Hepatocyte (in vitro differentiated cells): Measurements from ENCODE around the gene RNF41. TPM values are rescaled to one million over a fixed set of nuclear protein-coding genes. Genes with fewer than 3 reads are reported as not detected.

Experiments used
- DNase-seq: peaks from one replicate; pipeline ENCODE4 v3.0.0-alpha.2; 2016; ENCODE audit warnings: low spot score
- H2AFZ ChIP-seq: fragments of 200-600 bp; sonication (generic); 2 replicates; pipeline ENCODE4 v1.6.0; 2016; ENCODE audit warnings: antibody characterized with exemption, mild to moderate bottlenecking
- H3K27ac ChIP-seq: fragments of 200-600 bp; sonication (generic); 2 replicates; pipeline ENCODE4 v1.5.1; 2016; ENCODE audit warnings: mild to moderate bottlenecking
- H3K27me3 ChIP-seq: fragments of 200-600 bp; sonication (generic); 2 replicates; pipeline ENCODE4 v1.6.1; 2016
- H3K36me3 ChIP-seq: fragments of 200-600 bp; sonication (generic); replicated peaks from 2 replicates; pipeline ENCODE4 v1.5.1; 2016; ENCODE audit warnings: low read depth; ENCODE audit not compliant: insufficient read depth
- H3K4me1 ChIP-seq: fragments of 200-600 bp; sonication (generic); 2 replicates; pipeline ENCODE4 v1.5.1; 2016; ENCODE audit warnings: mild to moderate bottlenecking, moderate library complexity; ENCODE audit not compliant: insufficient read depth
- H3K4me2 ChIP-seq: fragments of 200-600 bp; sonication (generic); 2 replicates; pipeline ENCODE4 v1.6.0; 2016
- H3K4me3 ChIP-seq: fragments of 200-600 bp; sonication (generic); 2 replicates; pipeline ENCODE4 v1.5.1; 2016; ENCODE audit warnings: mild to moderate bottlenecking
- H3K79me2 ChIP-seq: fragments of 200-600 bp; sonication (generic); 2 replicates; pipeline ENCODE4 v1.6.0; 2017; ENCODE audit warnings: mild to moderate bottlenecking
- H3K9me2 ChIP-seq: fragments of 200-600 bp; sonication (generic); replicated peaks from 2 replicates; pipeline ENCODE4 v1.6.0; 2017; ENCODE audit warnings: mild to moderate bottlenecking; ENCODE audit not compliant: insufficient read depth
- H3K9me3 ChIP-seq: fragments of 200-600 bp; sonication (generic); 2 replicates; pipeline ENCODE4 v1.5.1; 2016; ENCODE audit warnings: low read depth, mild to moderate bottlenecking
- H4K20me1 ChIP-seq: fragments of 200-600 bp; sonication (generic); 2 replicates; pipeline ENCODE4 v1.6.0; 2016; ENCODE audit warnings: mild to moderate bottlenecking; ENCODE audit not compliant: insufficient read depth, poor library complexity, severe bottlenecking
- EZH2 ChIP-seq: fragments of 200-600 bp; sonication (generic); IDR thresholded peaks from 2 replicates; pipeline ENCODE4 v1.6.1; 2016; ENCODE audit warnings: antibody characterized with exemption, mild to moderate bottlenecking, borderline replicate concordance
- EZH2phosphoT487 ChIP-seq: fragments of 200-600 bp; sonication (generic); IDR thresholded peaks from one replicate; pipeline ENCODE4 v1.6.1; 2018; ENCODE audit warnings: antibody characterized with exemption, mild to moderate bottlenecking, low read depth, moderate library complexity; ENCODE audit not compliant: unreplicated experiment, severe bottlenecking
- whole genome bisulfite sequencing: methylation state at CpG from one replicate; pipeline ENCODE4 v1.1.6; 2016; ENCODE audit warnings: low lambda C conversion rate; ENCODE audit errors: missing lambda C conversion rate; 5-methylcytosine and 5-hydroxymethylcytosine counted together
- polyA plus RNA-seq: library from polyadenylated mRNA; unstranded; fragments of >200 nt; fragmentation: Nextera tagmentation; extraction: Ambion mirVana; gene quantifications from 2 replicates; pipeline ENCODE4 v1.2.1, GENCODE V29; 2016
- total RNA-seq: library from RNA; depleted of rRNA; stranded (reverse); fragments of >200 nt; gene quantifications from 2 replicates; pipeline ENCODE4 v1.2.3, GENCODE V29; 2014
- TF ChIP-seq, protein P1 (sequence below): fragments of 200-600 bp; sonication (generic); IDR thresholded peaks from 2 replicates; pipeline ENCODE4 v1.5.1; 2016; ENCODE audit warnings: antibody characterized with exemption, mild to moderate bottlenecking; ENCODE audit not compliant: poor library complexity

The RNF41 gene
- total and polyA plus RNA-seq, 2 experiments from 2014 or later: 22.5 to 47.6 TPM

DNA sequence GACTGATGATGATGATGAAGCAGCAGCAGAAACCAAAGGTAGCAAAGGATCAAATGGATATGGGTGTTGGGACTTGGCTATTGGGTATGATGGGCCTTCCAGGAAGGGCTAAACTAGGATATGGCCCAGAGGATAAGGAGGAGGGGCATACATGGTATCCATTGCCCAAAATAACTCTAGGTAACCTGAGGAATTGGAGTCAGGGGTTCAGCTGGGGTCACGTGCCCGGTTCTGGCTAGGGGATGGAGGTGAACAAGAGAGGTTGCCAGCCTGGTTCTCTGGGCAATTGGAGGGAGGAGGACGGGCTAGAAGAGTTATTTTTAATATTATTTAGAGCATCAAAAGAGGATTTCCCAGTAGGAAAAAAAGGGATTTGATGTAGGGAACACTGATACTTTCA lies 39.2 kb upstream of the RNF41 start:
- Histone ChIP-seq H3K27me3 (no peaks in the 10 kb centered on the region), H3K4me2 (no peak overlapping the region), H3K27ac (no peak overlapping the region), H3K9me2 (no peaks in the 10 kb centered on the region), H3K36me3 (no peaks in the 10 kb centered on the region), H3K4me3 (no peak overlapping the region), H3K9me3 (no peaks in the 10 kb centered on the region), H2AFZ (no peak overlapping the region), H3K79me2 (peaks cover 22% of the 10 kb centered on the region), H4K20me1 (peaks cover 12% of the 10 kb centered on the region), H3K4me1 (peaks cover 18% of the 10 kb centered on the region)
- DNase-seq: no peak
- TF ChIP-seq EZH2: no peak
- no peak for TF ChIP-seq EZH2phosphoT487
- TF ChIP-seq, protein P1, sequence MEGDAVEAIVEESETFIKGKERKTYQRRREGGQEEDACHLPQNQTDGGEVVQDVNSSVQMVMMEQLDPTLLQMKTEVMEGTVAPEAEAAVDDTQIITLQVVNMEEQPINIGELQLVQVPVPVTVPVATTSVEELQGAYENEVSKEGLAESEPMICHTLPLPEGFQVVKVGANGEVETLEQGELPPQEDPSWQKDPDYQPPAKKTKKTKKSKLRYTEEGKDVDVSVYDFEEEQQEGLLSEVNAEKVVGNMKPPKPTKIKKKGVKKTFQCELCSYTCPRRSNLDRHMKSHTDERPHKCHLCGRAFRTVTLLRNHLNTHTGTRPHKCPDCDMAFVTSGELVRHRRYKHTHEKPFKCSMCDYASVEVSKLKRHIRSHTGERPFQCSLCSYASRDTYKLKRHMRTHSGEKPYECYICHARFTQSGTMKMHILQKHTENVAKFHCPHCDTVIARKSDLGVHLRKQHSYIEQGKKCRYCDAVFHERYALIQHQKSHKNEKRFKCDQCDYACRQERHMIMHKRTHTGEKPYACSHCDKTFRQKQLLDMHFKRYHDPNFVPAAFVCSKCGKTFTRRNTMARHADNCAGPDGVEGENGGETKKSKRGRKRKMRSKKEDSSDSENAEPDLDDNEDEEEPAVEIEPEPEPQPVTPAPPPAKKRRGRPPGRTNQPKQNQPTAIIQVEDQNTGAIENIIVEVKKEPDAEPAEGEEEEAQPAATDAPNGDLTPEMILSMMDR: no peak
- 96% methylated on average over 3 of the region's 3 CpGs for WGBS

DNA sequence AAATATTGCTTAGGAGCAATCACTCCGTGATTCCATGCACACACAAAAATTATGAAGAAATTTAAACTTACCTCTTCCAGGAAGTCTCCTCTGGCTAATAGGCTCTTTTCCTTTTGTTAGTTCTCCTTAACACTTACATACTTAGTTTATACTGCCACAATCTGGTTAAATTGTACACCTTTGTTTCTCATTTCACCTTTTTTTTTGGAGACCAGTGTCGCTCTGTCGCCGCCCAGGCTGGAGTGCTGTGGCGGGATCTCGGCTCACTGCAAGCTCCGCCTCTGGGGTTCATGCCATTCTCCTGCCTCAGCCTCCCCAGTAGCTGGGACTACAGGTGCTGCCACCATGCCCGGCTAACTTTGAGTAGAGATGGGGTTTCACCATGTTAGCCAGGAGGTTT lies 38.7 kb upstream of the RNF41 start:
- H3K9me3 ChIP-seq: no peaks in the 10 kb centered on the region
- no peaks in the 10 kb centered on the region for H3K36me3 ChIP-seq
- H3K9me2 ChIP-seq: no peaks in the 10 kb centered on the region
- H2AFZ ChIP-seq: no peak overlapping the region
- peaks cover 26% of the 10 kb centered on the region for H3K79me2 ChIP-seq
- peaks cover 12% of the 10 kb centered on the region for H4K20me1 ChIP-seq
- no peaks in the 10 kb centered on the region for H3K27me3 ChIP-seq
- peaks cover 18% of the 10 kb centered on the region for H3K4me1 ChIP-seq
- no peak overlapping the region for H3K4me2 ChIP-seq
- TF ChIP-seq, protein P1: no peak
- TF ChIP-seq EZH2phosphoT487: no peak
- no peak for TF ChIP-seq EZH2
- DNase-seq: no peak
- H3K4me3 ChIP-seq: no peak overlapping the region
- H3K27ac ChIP-seq: no peak overlapping the region
- WGBS: 89% methylated on average over 8 of the region's 8 CpGs

DNA sequence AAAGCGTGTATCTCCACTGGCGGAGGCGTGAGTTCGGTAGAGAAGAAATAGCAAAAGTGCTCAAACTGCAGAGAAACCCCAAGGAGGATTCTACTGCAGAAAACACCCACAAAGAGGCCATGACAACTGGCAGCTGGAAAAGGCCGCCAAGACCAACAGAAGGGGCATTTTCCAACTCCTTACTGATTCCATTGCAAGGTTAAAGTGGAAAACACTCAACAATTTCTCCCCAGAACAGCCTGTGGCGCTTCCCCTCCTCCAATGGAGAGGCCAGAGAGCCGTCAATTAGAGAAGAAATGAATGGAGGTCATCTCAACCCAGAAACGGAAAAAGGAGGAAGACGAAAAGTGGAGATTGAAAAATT lies 37.1 kb upstream of the RNF41 start:
- Histone ChIP-seq H2AFZ (peak overlapping the region; percentile 99), H3K36me3 (no peaks in the 10 kb centered on the region)

DNA sequence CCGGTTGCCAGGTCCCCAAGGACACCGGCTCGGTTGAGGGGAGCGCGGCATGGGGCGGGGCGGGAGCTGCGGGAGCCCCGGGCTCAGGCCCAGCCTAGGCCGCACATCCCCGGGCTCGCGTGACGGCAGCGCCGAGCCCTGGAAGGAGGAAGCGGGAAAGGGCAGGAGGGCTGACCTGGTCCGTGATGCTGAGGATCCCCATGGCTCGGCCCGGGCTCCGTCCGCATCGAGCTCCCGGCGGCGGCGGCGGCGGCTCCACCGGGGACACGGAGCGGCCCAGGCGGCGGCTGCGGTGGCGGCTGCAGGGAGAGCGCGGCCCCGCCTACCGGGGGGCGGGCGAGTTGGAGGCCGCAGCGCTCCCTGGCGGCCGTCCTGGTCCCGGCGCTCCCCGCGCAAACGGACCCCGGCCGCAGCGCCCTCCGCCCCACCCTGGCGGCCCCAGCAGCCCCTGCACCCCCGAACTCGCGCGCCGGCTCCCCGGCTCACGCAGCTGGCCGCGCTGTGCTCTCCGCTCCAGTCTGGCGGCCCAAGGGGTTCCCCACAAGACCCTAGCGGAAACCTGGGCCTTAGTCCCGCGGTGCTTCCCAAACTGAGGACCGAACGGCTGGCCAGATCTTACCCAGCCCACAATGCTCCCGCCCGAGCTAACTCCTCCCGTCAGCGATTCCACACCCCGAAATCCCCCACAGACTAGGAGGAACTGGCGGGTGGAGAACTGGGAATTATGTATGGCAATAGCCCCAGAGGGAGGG lies 36.5 kb upstream of the RNF41 start, which contains the start of gene ANKRD52:
Gene ANKRD52 (minus strand): TSS at position 317 of the 752 bp plus-strand sequence. CDS start 115 bp downstream, at position 202.
- Histone ChIP-seq H3K27me3 (no peaks in the 10 kb centered on the region), H3K36me3 (no peaks in the 10 kb centered on the region), H3K4me1 (peaks cover 18% of the 10 kb centered on the region), H3K4me2 (peak within 1 kb of the TSS; percentile 93), H3K79me2 (peaks cover 31% of the 10 kb centered on the region), H3K9me2 (no peaks in the 10 kb centered on the region), H2AFZ (peak within 1 kb of the TSS; percentile 99), H4K20me1 (peaks cover 12% of the 10 kb centered on the region), H3K27ac (peak within 1 kb of the TSS; percentile 93), H3K4me3 (peak within 1 kb of the TSS; percentile 100), H3K9me3 (no peaks in the 10 kb centered on the region)
- DNase-seq: peak; percentile 94
- under 1% methylated on average over 50 of the region's 78 CpGs for WGBS
- TF ChIP-seq EZH2: no peak
- no peak for TF ChIP-seq EZH2phosphoT487
- TF ChIP-seq, protein P1: peak; percentile 60

More for the DNA sequence above, 37.1 kb upstream of the RNF41 start:
- Histone ChIP-seq H3K4me1 (peaks cover 18% of the 10 kb centered on the region), H3K4me2 (peak overlapping the region; percentile 93), H3K9me3 (no peaks in the 10 kb centered on the region), H3K4me3 (peak overlapping the region; percentile 100), H3K27me3 (no peaks in the 10 kb centered on the region), H3K27ac (peak overlapping the region; percentile 93), H3K9me2 (no peaks in the 10 kb centered on the region), H4K20me1 (peaks cover 12% of the 10 kb centered on the region), H3K79me2 (peaks cover 30% of the 10 kb centered on the region)
- no peak for TF ChIP-seq EZH2phosphoT487
- 35% methylated on average over 9 of the region's 9 CpGs for WGBS
- DNase-seq: no peak
